ENCODE data around the gene COL25A1.
"Not testable (repeated sequence)": the region's sequence is repeated elsewhere in the genome, so short reads cannot be mapped to it uniquely, and the experiment has no call there.

Gene COL25A1

DNA sequence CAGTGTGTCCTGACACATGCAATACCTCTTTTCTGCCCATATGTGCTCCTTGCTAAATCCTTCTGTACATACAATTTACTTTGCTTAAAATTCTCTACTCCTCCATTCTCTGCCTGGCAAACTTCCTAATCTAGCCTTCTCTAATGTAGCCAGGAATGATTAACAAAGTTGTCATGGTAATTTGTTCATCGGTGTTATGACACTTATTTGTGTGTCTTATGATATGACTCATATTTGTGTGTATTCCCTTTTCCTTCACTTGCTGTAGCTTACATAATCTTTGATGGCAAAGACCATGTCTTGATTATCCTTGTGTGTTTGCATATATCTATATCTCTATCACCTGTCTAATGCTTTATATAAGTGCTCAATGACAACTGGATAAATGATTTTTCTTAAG is 133.3 kb downstream of the COL25A1 start:
- DNase-seq (ENCODE audit: low read depth in 2 of 2), result no peak

DNA sequence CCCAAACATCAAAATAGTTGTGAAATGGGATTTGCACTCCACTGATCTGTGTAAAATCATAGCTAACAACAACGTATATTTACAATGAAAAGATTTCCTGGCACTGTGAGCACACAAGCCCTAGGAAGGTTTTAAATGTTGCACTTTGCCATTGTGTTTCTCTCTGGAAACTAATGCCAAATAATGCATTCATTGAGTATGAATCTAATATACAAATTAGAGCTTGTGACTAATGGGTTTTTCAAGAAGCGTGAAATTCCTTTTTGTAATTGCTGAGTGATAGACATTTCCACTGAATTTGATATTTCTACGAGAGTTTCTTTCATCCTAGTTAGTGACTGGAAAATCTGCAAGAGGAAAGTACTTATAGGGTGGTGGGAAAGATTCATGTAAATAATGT is 135.9 kb downstream of the COL25A1 start:
- no peak for DNase-seq (ENCODE audit: low read depth in 2 of 2)

DNA sequence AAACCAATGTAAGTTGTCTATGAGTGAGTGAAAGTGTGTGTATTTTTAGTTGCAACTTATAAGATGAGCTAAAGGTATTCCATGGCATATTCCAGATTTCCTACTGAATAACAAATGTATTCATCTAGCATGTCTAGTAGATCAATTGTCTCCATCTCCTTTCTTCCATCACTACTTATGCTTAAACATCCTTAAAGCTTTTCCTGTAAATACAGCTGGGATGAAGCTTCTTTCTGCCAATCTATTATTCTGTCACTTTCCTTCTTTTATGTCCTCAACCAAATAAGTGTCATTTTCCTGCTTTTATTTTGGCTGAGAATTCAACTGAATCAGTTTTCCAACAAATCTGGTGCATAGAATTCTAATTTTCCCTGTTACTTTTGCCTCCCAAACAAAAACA is 136.3 kb downstream of the COL25A1 start:
- DNase-seq (ENCODE audit: low read depth in 2 of 2), result no peak

DNA sequence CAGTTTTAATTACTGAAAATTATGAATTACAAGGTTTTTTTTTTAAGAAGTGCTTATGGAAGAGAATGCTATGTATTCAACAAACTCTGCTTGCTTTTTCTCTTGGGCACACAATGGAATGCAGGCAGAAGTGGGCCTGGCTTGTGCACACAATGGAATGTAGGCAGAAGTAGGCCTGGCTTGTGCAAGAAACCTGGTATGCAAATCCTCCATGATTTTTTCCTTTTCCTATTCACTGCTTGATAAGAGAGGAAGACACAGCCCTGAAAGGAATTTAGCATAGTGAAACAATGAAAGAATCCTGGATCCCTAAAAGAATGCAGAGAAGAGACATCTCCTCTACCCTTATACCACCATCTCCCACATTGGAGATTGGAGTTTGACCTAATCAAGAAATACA is 138.4 kb downstream of the COL25A1 start:
- DNase-seq (ENCODE audit: low read depth in 2 of 2), result no peak

DNA sequence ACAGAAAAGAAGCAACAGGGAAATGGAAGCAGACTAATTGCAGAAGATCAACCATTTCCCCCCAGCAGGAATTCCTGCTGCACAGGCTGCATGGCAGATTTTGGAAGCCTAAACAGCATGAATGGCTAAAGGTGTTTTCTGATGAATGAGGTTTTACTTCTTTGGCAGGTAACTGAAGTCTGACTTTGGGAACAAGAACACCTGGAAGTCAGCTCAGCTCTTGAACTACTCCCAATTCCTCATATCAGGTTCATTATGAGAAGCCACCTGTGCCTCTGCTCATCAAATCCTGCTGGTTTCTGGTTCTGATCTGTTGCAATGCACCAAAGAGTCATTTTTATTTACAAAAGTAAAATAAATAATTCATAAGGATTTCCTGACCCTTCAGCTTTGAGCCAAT is 139.0 kb downstream of the COL25A1 start:
- no peak for DNase-seq (ENCODE audit: low read depth in 2 of 2)

DNA sequence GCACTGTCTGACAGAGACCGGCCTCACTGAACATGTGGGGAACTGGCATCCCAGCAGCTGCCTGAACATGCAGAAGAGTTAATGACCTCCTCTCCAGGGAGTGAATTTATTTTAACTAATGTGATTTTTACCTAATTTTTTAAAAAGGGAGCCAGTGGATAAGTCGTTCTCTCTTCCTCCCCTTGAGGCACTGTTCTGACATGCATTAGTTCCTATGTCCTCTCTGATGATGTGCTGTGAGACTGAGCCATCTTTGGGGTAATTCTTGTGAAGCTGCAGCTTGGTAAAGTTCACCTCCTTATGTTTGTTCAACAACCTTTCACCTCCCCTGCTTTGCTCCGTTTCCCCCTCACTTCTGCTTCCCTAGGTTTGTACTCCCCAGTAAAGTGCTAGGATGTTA is 139.7 kb downstream of the COL25A1 start:
- no peak for DNase-seq (ENCODE audit: low read depth in 2 of 2)

DNA sequence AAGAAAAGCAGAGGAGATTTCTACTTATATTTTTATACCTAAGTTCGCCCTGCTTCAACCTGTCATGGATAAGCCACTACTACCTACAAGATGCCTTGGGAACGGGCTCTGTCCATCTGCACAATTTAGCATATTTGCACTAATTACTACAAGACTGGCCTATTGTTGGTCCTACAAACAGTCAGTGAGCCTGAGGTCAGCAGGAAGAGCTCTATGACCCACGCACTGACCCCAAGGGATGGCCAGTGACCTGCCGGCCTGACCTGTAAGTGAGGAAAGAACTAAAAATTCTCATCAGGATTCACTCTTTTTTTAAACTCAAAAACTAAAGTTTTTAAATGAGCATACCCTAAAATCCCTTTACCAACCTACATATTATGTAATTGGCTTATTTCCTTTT is 142.0 kb downstream of the COL25A1 start:
- DNase-seq (ENCODE audit: low read depth in 2 of 2), result no peak

DNA sequence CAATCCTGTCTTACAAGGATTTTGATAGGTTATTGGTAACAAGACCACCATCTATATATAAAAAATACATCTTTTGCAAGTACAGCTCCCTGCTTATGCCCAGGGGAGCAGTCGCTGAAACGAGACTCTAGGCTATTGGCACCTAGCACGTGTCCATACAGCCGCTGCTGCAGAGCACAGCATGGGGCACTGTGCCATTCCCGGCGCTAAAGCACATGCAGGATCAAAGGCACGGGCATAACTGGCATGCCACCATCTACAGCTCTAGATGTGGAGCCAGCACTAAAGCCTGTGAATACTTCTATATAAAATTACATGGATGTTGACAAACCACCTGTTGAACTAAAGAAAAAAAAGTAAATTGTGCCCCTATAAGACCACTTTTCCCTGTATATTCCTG is 144.8 kb downstream of the COL25A1 start:
- no peak for DNase-seq (ENCODE audit: low read depth in 2 of 2)

DNA sequence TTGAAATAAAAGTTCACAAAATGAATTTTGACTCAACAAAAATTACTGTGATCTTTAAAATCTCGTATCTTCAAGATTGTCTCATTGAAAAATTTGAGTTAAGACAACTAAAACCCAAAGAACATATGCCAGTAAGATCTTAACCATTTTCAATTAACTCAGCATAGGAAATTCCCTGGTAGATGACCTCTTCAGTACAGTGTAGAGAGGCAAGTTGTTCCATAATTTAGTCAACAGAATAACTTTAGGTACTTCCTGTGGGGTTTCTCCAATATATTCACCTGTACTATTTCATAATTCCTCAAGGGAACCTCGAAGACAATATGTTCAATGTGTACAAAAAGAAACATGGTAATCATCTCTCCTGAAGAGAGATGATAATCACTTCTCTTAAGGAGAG is 145.3 kb downstream of the COL25A1 start:
- DNase-seq (ENCODE audit: low read depth in 2 of 2), result no peak

DNA sequence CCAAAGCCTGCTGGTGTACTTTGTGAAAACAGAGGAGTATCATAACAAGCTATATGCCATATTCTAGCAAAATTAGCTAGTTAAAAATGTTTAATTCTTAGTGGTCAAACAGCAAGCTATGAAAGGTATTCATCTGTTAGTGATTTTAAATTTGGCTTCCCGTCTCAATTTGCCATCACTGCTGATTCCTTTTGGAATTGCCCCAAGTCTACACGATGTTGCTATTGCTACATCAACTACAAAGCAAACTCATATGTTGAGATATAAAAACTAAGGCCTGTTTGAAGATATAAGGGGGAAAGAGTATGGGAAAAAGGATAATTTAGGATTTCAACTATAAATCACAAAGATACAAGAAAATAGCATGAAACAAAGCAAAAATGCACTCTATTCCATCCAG is 146.1 kb downstream of the COL25A1 start:
- DNase-seq (ENCODE audit: low read depth in 2 of 2), result no peak

DNA sequence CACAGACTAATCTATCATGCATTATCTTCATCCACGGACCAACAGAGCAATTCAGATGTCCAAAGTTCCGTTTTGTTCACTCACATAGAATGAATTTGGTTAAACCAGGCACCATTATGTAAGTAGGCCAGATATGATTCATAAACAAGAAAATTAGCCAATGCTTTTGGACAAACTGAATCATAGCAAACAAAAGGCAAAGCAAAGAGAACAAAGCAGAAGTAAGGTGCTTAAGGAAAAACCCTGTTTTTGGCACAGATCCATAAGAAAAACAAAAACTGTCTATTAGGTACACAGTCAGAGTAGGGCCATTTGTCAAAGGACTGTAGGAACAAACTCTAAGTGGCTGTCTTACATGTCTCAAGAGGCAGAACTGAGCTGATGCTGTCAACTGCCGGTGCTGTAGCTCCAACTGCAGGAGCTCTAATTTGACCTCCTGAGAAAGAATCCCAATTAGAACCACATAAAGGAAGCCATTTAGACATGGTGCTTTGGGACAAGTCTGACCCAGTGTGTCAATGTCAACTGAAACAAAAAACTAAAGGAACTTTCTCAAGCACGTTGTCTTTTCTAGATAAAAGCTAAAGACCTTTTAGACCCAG is 146.7 kb downstream of the COL25A1 start:
- DNase-seq (ENCODE audit: low read depth in 2 of 2), result no peak

DNA sequence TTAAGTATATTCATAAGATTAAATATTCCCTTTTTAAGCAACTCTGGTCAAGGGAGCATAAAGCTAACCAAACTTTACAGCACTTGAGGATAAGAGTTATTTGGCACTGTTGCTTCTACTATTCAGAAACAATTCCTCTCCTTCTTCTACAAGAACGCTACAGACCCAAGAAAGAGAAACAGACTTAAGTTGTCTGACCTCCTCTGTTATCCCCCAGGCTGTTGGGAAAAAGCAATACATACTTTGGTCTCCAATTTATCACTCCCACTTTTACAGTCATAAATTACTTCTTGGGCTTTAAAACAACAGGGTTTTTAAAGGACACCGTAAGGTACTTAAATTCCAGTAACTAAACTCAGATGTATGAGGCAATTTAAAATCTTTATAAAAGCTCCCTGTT is 147.4 kb downstream of the COL25A1 start:
- no peak for DNase-seq (ENCODE audit: low read depth in 2 of 2)

DNA sequence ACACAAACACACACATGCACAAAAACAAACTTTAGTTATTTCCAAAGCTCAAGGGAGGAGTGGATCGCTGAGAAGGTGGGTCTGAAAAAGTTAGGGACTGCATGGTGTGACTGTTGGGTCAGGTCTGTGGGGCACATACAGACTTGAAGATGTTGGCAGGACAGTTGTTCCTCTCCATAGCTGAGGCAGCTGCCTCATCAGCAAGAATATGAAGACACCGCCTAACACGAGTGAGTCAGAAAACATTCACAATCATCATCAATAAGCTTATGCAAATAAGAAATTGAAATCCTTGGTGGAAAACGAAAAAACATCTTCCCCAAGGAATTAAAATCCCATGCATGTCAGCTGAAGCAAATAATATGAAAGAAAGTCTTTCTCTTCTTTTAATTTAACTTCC is 148.0 kb downstream of the COL25A1 start:
- no peak for DNase-seq (ENCODE audit: low read depth in 2 of 2)

DNA sequence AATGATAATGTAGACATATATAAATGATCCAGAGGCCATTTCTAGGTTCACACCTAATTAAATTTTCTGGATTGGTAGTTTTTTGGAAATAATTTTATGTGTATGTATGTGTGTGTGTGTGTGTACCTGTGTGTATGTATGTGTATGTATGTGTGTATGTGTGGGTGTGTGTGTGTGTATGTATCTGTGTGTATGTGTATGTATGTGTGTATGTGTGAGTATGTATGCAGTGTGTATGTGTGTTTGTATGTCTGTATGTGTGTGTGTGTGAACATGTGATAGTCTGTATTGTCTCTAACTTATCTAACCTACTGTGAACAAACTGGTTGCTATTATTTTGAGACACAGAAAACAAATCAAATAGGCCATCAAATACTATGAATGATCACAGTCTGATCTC is 152.6 kb downstream of the COL25A1 start:
- DNase-seq (ENCODE audit: low read depth in 2 of 2), result no peak

DNA sequence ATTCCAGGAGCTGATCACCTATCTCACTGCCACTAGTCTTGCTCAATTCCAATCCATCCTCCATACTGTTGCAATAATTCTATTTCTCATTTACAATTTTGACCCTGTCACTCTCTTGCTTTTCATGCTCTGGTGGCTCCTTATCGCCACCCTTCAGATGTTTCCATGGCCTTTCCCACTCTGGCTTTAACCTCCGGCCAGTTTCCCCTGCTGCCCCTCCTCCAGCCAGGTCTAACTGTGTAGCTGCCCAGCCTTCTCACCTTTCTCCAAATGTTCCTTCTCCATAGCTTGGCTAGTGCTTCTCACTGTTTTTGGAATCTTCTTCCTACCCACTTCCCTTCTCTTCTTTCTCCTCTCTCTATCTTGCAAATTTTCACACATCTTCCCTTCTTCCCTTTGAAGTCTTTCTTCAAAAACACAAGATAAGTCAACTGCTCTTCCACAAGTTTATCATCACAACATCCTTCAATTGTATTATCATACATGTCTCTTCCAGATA is 153.8 kb downstream of the COL25A1 start:
- no peak for DNase-seq (ENCODE audit: low read depth in 2 of 2)

DNA sequence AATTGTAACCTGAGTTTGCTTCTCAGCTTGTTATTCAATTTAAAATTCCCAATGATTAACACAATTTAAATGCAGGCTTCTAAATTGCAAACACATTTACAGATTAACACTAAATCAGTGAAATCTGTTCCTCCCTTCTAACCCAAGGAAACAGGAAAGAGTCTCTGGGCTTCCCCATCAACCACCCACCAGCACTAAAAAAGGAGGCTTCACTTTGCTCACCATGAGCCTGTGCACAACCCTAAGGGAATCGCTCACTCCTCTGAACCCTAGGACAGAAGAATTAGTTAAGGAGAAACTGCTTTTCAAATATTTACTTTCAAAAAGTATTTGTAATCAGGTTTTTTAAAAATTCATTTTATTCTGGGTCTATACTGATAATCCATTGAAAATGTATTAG is 155.3 kb downstream of the COL25A1 start:
- DNase-seq (ENCODE audit: low read depth in 2 of 2), result no peak

DNA sequence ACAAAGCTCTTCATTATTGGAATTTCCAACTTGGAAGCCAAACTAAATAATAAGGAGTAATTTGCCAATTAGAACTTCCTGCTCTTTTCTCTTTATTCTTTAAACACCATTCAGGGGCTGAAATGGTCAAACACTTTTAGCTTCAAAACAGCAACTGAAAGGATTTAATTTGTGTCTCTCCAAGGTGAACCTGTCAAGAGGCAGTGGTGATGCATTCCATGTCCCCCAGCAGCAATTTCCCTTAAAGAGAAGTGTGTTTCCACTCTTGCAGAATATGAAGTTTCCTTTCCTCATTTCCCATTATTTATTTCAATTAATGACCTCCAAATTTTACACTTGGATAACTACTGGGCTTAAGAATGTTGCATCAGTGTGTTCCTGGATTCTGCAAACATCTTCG is 156.0 kb downstream of the COL25A1 start:
- DNase-seq (ENCODE audit: low read depth in 2 of 2), result no peak

DNA sequence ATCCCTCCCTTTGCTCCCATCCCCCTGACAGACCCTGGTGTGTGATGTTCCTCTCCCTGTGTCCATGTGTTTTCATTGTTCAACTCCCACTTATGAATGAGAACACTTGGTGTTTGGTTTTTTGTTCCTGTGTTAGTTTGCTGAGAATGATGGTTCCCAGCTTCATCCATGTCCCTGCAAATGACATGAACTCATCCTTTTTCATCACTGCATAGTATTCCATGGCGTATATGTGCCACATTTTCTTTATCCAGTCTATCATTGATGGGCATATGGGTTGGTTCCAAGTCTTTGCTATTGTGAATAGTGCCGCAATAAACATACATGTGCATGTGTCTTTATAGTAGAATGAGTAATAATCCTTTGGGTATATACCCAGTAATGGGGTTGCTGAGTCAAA is 164.3 kb downstream of the COL25A1 start:
- DNase-seq (ENCODE audit: low read depth in 2 of 2), result not testable (repeated sequence)

DNA sequence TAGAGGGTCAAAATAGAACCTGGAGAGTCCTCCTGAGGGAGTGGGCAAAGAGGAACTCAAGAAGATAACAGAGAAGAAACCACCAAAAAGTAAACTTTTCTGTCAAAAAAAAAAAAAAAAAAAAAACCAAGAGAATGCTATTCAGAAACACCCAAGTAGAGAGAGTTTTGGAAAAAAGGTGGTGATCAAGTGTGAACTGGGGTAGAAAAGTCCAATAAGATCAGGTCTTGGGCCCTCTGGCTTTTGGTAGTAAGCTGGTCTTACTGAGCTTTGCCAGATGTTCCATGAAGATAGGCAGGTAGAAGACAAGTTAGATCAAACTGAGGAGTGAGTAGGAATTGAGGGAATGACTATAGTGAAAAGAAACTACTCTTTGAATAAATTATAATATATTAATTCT is 167.5 kb downstream of the COL25A1 start:
- no peak for DNase-seq (ENCODE audit: low read depth in 2 of 2)

DNA sequence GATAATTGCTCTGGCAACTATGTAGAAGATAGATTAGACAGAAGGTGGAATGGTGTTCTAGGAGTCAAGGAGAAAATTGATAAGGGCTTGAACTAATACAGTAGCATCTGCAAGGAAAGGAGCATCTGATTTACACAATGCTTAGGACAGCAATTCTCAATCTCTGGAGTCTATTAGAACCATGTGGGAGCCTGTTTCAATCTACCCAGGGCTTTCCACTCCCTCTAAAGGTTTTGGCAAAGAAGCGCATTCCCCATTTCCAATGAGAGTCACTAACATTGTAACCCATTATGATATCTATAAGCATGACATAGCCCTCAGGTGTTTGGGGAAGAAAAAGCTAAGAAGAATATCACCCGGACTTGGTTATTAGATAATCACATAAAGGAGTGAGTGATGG is 168.2 kb downstream of the COL25A1 start:
- DNase-seq (ENCODE audit: low read depth in 2 of 2), result no peak

DNA sequence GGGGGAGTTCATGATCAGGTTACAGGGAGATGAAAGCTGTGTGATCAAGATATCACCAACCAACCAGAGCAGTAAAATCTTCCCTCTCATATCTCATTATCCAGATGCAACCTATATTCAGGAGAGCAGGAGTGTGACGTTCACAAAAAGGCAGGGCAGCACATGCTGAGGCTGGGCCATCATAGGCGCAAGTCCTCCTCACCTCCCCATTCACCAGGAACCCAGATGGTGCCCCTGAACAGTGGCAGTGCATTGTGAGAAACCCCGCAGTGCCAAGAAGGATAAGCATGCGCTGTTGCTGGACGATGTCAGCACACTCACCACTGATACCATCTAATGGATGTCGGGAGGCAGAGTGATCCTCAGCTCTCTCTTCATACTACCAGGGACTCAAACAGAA is 170.9 kb downstream of the COL25A1 start:
- DNase-seq (ENCODE audit: low read depth in 2 of 2), result no peak

DNA sequence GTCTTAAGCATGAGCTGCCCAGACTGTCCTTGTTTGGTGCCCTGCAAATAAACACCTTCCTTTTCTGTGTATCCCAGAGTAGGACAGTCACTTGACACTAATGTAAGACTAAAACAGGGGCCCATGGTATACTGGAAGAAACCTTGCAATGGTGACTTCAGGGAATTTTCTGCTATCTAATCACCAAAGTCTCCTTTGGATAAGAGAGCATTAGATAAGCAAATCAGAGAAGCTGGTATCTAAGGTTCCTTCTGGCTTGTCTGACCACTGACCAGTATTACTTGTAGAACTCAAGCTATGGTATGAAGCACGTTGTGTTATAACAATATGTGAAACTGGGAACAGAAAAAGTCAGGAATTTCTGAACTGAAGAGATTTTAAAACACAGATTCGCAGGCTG is 173.9 kb downstream of the COL25A1 start:
- DNase-seq (ENCODE audit: low read depth in 2 of 2), result no peak

DNA sequence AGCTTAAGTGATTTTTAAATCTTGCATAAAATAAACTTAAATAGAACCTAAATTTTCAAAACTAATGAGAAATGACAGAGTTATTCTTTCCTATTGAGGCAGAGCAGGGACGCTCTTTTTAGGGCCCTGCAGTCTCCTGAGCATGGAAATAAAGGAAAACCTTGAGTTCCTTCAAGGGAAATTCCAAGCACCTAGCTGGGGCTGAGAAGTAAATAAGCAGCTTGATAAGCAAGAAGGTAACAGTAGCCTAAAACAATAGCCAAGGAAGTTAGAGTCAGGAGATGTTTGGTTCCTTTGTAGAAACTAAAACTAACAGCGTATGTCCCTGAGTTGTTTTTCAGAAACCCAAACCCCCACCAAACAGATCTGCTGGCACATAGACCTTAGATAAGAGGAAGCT is 174.6 kb downstream of the COL25A1 start:
- DNase-seq (ENCODE audit: low read depth in 2 of 2), result no peak

DNA sequence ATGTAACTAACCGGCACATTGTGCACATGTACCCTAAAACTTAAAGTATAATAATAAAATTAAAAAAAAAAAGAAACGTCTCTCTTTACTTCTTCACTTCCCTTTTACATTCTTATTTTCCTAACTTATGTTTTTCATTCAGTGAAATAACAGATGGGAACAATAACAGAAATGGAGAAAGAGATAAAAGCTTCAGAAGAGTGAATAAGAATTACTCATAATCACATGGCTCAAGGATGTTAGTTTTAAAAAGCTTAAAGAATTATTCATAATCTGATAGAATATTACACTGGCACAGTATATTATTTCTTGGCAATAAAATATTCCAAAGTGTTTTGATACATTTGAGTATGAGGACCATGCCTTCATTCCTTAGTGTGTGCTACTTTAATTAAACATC is 175.6 kb downstream of the COL25A1 start:
- DNase-seq (ENCODE audit: low read depth in 2 of 2), result no peak

DNA sequence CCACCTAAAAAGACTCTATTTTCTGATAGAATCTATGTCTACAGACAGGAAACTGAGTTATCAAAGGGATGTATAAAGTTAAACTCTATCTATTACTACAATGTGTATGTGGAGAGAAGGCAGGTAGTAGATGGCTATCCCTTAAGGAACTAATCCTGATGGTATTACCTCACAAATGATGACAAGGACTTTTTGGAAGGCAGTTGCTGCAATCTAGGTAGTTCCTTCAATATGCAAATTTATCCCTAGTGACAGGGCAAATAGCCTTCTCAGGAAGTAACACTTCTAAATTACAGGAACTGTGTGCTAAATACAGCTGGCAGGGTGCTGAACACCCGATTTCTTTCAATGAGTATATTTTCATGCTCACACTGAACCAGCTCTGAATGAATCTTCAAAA is 177.4 kb downstream of the COL25A1 start:
- no peak for DNase-seq (ENCODE audit: low read depth in 2 of 2)
